AG10803 (cell line): Measurements from ENCODE around the gene INSM1.

Experiments
- DNase-seq: peaks from one replicate; pipeline ENCODE4 v3.0.0; 2010; ENCODE audit warnings: low read depth
- H3K4me3 ChIP-seq: 2 replicates; pipeline ENCODE4 v1.5.1; 2011; ENCODE audit warnings: mild to moderate bottlenecking, low read length, control low read depth
- CTCF ChIP-seq: conservative IDR thresholded peaks from 2 replicates; pipeline ENCODE4 v1.5.1; 2011; ENCODE audit warnings: mild to moderate bottlenecking, low read length, control low read depth, inconsistent platforms

INSM1 gene

GRCh38 chr20:20329564-20329963, 38.3 kb upstream of the INSM1 start:
- no peak for TF ChIP-seq CTCF
- no peak for DNase-seq
- H3K4me3 ChIP-seq, result no peak overlapping the region

DNA sequence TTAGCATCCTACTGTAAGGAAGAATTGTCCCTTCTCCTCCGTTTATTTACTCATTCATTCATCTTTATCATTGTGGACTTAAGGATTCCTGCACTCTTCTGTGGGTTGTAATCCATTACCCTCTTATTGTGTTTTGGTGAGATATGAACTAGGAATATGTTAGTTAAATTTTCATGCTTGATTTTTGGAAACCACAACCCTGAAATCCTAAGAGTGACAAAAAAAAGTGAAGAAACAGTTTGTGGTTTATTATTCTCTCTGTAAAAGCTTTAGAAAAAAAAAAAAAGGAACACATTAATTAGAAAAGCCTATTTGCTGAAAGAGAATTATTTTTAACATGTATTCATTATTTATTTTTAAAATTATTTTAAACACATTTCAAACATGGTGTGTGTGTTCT, 36.7 kb upstream of the INSM1 start:
- H3K4me3 ChIP-seq, result no peak overlapping the region
- TF ChIP-seq CTCF, result no peak
- DNase-seq, result no peak

DNA sequence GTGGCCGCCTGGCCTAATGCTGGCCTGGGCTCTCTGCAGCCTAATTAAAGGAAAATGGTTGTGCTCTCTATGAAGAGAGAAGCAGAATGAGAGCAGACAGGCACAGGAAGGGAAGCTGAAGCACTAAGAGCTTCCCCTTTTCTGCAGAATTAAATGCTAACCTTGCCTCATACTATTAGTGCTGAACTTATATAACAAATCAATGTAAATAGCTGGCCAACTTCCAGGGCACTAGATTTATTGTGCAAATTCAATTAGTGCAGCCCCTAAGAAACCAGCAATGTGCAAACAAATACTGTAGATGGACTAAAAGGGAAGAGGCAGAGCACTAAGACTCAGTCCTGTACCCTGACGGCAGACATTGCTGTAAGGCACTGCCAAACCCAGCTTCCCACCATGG, 36.1 kb upstream of the INSM1 start:
- TF ChIP-seq CTCF, result no peak
- DNase-seq, result no peak
- H3K4me3 ChIP-seq, result no peak overlapping the region

GRCh38 chr20:20333866-20334265, 34.0 kb upstream of the INSM1 start:
- H3K4me3 ChIP-seq, result no peak overlapping the region
- no peak for TF ChIP-seq CTCF
- no peak for DNase-seq

GRCh38 chr20:20334489-20334888, 33.4 kb upstream of the INSM1 start:
- TF ChIP-seq CTCF, result no peak
- no peak overlapping the region for H3K4me3 ChIP-seq
- DNase-seq, result no peak

GRCh38 chr20:20338133-20338730, 29.7 kb upstream of the INSM1 start:
- H3K4me3 ChIP-seq, result no peak overlapping the region
- DNase-seq, result no peak
- TF ChIP-seq CTCF, result no peak

GRCh38 chr20:20340443-20340842, 27.5 kb upstream of the INSM1 start:
- TF ChIP-seq CTCF, result no peak
- no peak for DNase-seq
- H3K4me3 ChIP-seq, result no peak overlapping the region
